Neuronal stem cell (in vitro differentiated cells): ENCODE data around the gene TIGIT.

ENCODE experiments used
- DNase-seq: peaks from one replicate; pipeline ENCODE4 v3.0.0-alpha.2; 2013; ENCODE audit warnings: low spot score
- H2AFZ ChIP-seq: one replicate; pipeline ENCODE4 v1.6.1; 2013; ENCODE audit warnings: mild to moderate bottlenecking, low read length, inconsistent platforms
- H2AK5ac ChIP-seq: 2 replicates; pipeline ENCODE4 v1.6.1; 2013; ENCODE audit warnings: low read depth, mild to moderate bottlenecking, inconsistent platforms, low read length, moderate library complexity, mixed read lengths
- H2BK120ac ChIP-seq: 2 replicates; pipeline ENCODE4 v1.6.1; 2013; ENCODE audit warnings: low read depth, mild to moderate bottlenecking, inconsistent platforms, low read length, moderate library complexity, mixed read lengths
- H2BK12ac ChIP-seq: one replicate; pipeline ENCODE4 v1.6.1; 2013; ENCODE audit warnings: low read length, inconsistent platforms
- H2BK15ac ChIP-seq: 2 replicates; pipeline ENCODE4 v1.6.1; 2013; ENCODE audit warnings: mild to moderate bottlenecking, low read length, inconsistent platforms, mixed read lengths
- H2BK5ac ChIP-seq: one replicate; pipeline ENCODE4 v1.6.1; 2013; ENCODE audit warnings: inconsistent platforms, mild to moderate bottlenecking, low read length, moderate library complexity
- H3K14ac ChIP-seq: one replicate; pipeline ENCODE4 v1.6.1; 2013; ENCODE audit warnings: low read length, inconsistent platforms
- H3K18ac ChIP-seq: 2 replicates; pipeline ENCODE4 v1.6.1; 2013; ENCODE audit warnings: low read length, inconsistent platforms
- H3K23ac ChIP-seq: 2 replicates; pipeline ENCODE4 v1.6.1; 2013; ENCODE audit warnings: low read depth, mild to moderate bottlenecking, mixed read lengths, low read length, inconsistent platforms; ENCODE audit not compliant: poor library complexity
- H3K27ac ChIP-seq: replicated peaks from 3 replicates; pipeline ENCODE4 v1.5.1; 2013; ENCODE audit warnings: low read length, inconsistent platforms
- H3K27me3 ChIP-seq, 3 experiments: 2 replicates each; pipeline ENCODE4 v1.6.1; 2013; ENCODE audit warnings: low read length in 3 of 3, mild to moderate bottlenecking in 2 of 3, inconsistent platforms in 1 of 3, low read depth in 1 of 3, mixed read lengths in 1 of 3, moderate library complexity in 1 of 3; ENCODE audit not compliant: control insufficient read depth in 3 of 3, insufficient read depth in 3 of 3
- H3K36me3 ChIP-seq, 2 donors: replicated peaks in 1 of 2; 2 replicates each; pipeline ENCODE4 v1.6.1; 2013; ENCODE audit warnings: low read length in 2 of 2; ENCODE audit not compliant: control insufficient read depth in 2 of 2, insufficient read depth in 2 of 2
- H3K4ac ChIP-seq: 2 replicates; pipeline ENCODE4 v1.6.1; 2013; ENCODE audit warnings: inconsistent platforms, mild to moderate bottlenecking, low read length, moderate library complexity
- H3K4me1 ChIP-seq, 2 donors: 1 replicate in 1 of 2; 2 replicates in 1 of 2; pipeline ENCODE4 v1.6.1; 2013; ENCODE audit warnings: low read length in 2 of 2, low read depth in 1 of 2; ENCODE audit not compliant: control insufficient read depth in 2 of 2, insufficient read depth in 1 of 2
- H3K4me2 ChIP-seq: one replicate; pipeline ENCODE4 v1.6.1; 2013; ENCODE audit warnings: mild to moderate bottlenecking, low read length, inconsistent platforms; ENCODE audit not compliant: insufficient read depth, poor library complexity, severe bottlenecking
- H3K4me3 ChIP-seq, 2 donors: 2 replicates each; pipeline ENCODE4 v1.5.1; 2013; ENCODE audit warnings: low read length in 2 of 2, mild to moderate bottlenecking in 2 of 2, inconsistent platforms in 1 of 2, moderate library complexity in 1 of 2
- H3K79me1 ChIP-seq: one replicate; pipeline ENCODE4 v1.6.1; 2013; ENCODE audit warnings: low read depth, mild to moderate bottlenecking, inconsistent platforms, low read length, moderate library complexity
- H3K9ac ChIP-seq: one replicate; pipeline ENCODE4 v1.6.1; 2013; ENCODE audit warnings: mild to moderate bottlenecking, low read depth, low read length, inconsistent platforms; ENCODE audit not compliant: poor library complexity
- H3K9me3 ChIP-seq, 2 donors: replicated peaks in 1 of 2; 2 replicates each; pipeline versions ENCODE3 to v1.6.1; 2013; ENCODE audit warnings: low read length in 2 of 2, mild to moderate bottlenecking in 2 of 2, inconsistent platforms in 1 of 2, low read depth in 1 of 2, mixed read lengths in 1 of 2, moderate library complexity in 1 of 2; ENCODE audit not compliant: control insufficient read depth in 2 of 2, insufficient read depth in 1 of 2
- H4K8ac ChIP-seq: one replicate; pipeline ENCODE4 v1.6.1; 2013; ENCODE audit warnings: low read depth, mild to moderate bottlenecking, inconsistent platforms, low read length, moderate library complexity
- H4K91ac ChIP-seq: one replicate; pipeline ENCODE4 v1.6.1; 2013; ENCODE audit warnings: low read length, low read depth, mild to moderate bottlenecking, inconsistent platforms; ENCODE audit not compliant: poor library complexity
- WGBS, 2 donors: extraction: QIAGEN DNeasy Blood & Tissue Kit; methylation state at CpG; one replicate each; pipeline ENCODE4 v1.1.7; 2013; ENCODE audit warnings: missing lambda C conversion rate in 2 of 2, mixed read lengths in 1 of 2; ENCODE audit not compliant: insufficient read length in 2 of 2, insufficient replicate concordance in 1 of 2; ENCODE audit errors: extremely low coverage in 2 of 2; 5-methylcytosine and 5-hydroxymethylcytosine counted together

The TIGIT gene

DNA sequence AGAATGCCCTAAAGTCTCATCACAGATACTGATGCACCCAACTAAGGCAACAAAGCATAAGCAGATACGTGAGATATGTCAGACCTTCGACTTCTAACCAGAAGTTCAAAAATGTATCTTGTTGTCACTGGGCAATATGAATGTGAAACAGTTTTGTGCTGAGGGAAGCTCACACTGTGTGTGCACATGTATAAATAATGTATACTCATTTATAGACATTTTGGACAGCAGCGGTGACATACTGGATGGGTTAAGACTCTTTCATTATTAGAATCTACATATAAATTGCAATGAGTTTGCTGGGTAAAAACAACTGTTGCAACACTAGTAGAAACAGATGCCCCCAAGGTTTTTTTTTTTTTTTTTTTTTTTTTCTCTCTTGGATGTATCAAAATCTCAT is 37.9 kb downstream of the TIGIT start:
- no peak overlapping the region for H3K4me2 ChIP-seq
- H3K4ac ChIP-seq, result no peak overlapping the region
- H3K4me1 ChIP-seq, result peaks cover 3 to 5% of the 10 kb centered on the region in 2 donors
- H4K8ac ChIP-seq, result no peak overlapping the region
- DNase-seq, result no peak
- no peaks in the 10 kb centered on the region for H3K27me3 ChIP-seq
- no peak overlapping the region for H2AFZ ChIP-seq
- H3K9me3 ChIP-seq, result peaks cover 0 to 9% of the 10 kb centered on the region in 2 donors
- no peak overlapping the region for H2BK15ac ChIP-seq
- H3K79me1 ChIP-seq, result no peaks in the 10 kb centered on the region
- WGBS, 2 donors, result no CpG with 5 or more reads among the region's 3 CpGs
- no peak overlapping the region for H2AK5ac ChIP-seq
- no peak overlapping the region for H2BK5ac ChIP-seq
- no peaks in the 10 kb centered on the region for H3K36me3 ChIP-seq
- no peak overlapping the region for H2BK120ac ChIP-seq
- H3K23ac ChIP-seq, result no peak overlapping the region
- H3K9ac ChIP-seq, result no peak overlapping the region
- H3K18ac ChIP-seq, result no peak overlapping the region
- no peak overlapping the region for H2BK12ac ChIP-seq
- no peak overlapping the region for H3K27ac ChIP-seq
- no peak overlapping the region for H3K4me3 ChIP-seq
- no peak overlapping the region for H3K14ac ChIP-seq
- H4K91ac ChIP-seq, result no peak overlapping the region

- Histone ChIP-seq H2BK5ac (no peak overlapping the region), H3K4ac (no peak overlapping the region), H3K9ac (no peak overlapping the region), H2BK120ac (no peak overlapping the region), H3K27ac (no peak overlapping the region), H3K4me3 (no peak overlapping the region), H4K91ac (no peak overlapping the region), H3K36me3 (no peaks in the 10 kb centered on the region), H3K23ac (no peak overlapping the region), H2BK15ac (no peak overlapping the region), H2AFZ (no peak overlapping the region), H2BK12ac (no peak overlapping the region), H3K4me2 (no peak overlapping the region), H3K9me3 (peaks cover 0 to 9% of the 10 kb centered on the region in 2 donors), H3K27me3 (no peaks in the 10 kb centered on the region), H3K4me1 (peaks cover 3 to 5% of the 10 kb centered on the region in 2 donors), H3K79me1 (no peaks in the 10 kb centered on the region), H2AK5ac (no peak overlapping the region), H3K14ac (no peak overlapping the region), H3K18ac (no peak overlapping the region), H4K8ac (no peak overlapping the region)
- DNase-seq, result no peak
- WGBS, 2 donors, result no CpG with 5 or more reads among the region's 5 CpGs
Measured at GRCh38 chr3:114332342-114333179, 38.7 kb downstream of the TIGIT start.

DNA sequence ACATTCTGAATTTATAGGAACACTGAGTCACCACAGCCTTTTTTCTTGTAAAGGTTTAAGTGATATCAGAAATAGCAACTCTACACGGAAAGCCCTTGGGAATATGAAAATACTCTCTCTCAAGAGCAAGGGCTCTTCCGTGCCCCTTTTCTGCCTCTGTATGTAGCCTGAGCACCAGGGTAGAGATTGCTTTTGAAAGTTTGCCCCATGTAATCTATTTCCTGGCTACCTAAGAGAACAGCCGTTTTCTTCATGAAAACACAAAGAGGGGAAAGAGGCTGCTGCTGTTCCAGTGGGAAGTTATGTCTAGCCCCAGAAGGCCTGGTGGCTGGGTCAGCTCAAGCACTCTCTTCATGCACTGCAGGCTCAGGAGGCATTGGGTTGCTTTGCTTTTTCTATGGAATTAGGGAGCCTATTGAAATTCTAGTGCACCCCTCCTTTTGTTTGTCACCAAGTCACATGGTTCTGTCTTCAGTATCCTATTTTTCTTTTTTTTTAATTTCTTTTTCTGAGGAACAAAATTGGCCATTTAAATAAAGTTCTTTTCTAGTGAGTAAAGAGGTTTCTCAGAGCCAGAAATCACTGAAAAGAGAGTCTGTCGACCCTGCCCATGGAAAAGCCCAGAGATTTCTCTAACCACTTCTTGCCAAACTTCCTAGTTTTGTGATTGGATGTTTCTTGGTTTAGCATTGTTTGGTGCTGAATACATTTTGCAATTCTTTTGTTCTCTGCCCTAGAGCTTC is 39.5 kb downstream of the TIGIT start:
- H3K4me3 ChIP-seq, result no peak overlapping the region
- H3K18ac ChIP-seq, result no peak overlapping the region
- no peaks in the 10 kb centered on the region for H3K27me3 ChIP-seq
- no peak overlapping the region for H3K4me2 ChIP-seq
- DNase-seq, result no peak
- H3K14ac ChIP-seq, result no peak overlapping the region
- no peak overlapping the region for H2BK12ac ChIP-seq
- no peak overlapping the region for H2BK120ac ChIP-seq
- no peak overlapping the region for H3K27ac ChIP-seq
- peaks cover 5 to 6% of the 10 kb centered on the region in 2 donors for H3K4me1 ChIP-seq
- no peak overlapping the region for H3K23ac ChIP-seq
- no peak overlapping the region for H2AFZ ChIP-seq
- H3K9ac ChIP-seq, result no peak overlapping the region
- WGBS, 2 donors, result no CpG with 5 or more reads among the region's 4 CpGs
- peaks cover 0 to 10% of the 10 kb centered on the region in 2 donors for H3K9me3 ChIP-seq
- H4K91ac ChIP-seq, result no peak overlapping the region
- peaks cover 0 to 4% of the 10 kb centered on the region in 2 donors for H3K36me3 ChIP-seq
- H2AK5ac ChIP-seq, result no peak overlapping the region
- H3K4ac ChIP-seq, result no peak overlapping the region
- H3K79me1 ChIP-seq, result no peaks in the 10 kb centered on the region
- no peak overlapping the region for H4K8ac ChIP-seq
- H2BK15ac ChIP-seq, result no peak overlapping the region
- no peak overlapping the region for H2BK5ac ChIP-seq

- Histone ChIP-seq H2BK15ac (no peak overlapping the region), H3K79me1 (no peaks in the 10 kb centered on the region)
- no CpG with 5 or more reads among the region's 2 CpGs for WGBS, 2 donors
Measured at GRCh38 chr3:114333923-114334240, 40.1 kb downstream of the TIGIT start.

More at GRCh38 chr3:114333923-114334240, 40.1 kb downstream of the TIGIT start:
- Histone ChIP-seq H3K23ac (no peak overlapping the region), H2BK12ac (no peak overlapping the region), H3K4me2 (no peak overlapping the region), H3K4ac (no peak overlapping the region), H2AFZ (no peak overlapping the region), H3K14ac (no peak overlapping the region), H3K4me1 (peaks cover 5 to 6% of the 10 kb centered on the region in 2 donors), H4K91ac (no peak overlapping the region), H3K9me3 (peaks cover 0 to 12% of the 10 kb centered on the region in 2 donors), H3K27me3 (no peaks in the 10 kb centered on the region), H3K36me3 (peaks cover 0 to 9% of the 10 kb centered on the region in 2 donors), H3K18ac (no peak overlapping the region), H2AK5ac (no peak overlapping the region), H3K4me3 (no peak overlapping the region), H3K27ac (no peak overlapping the region), H4K8ac (no peak overlapping the region), H3K9ac (no peak overlapping the region), H2BK5ac (no peak overlapping the region), H2BK120ac (no peak overlapping the region)
- no peak for DNase-seq
